Activated CD4-positive, alpha-beta T cell treated with anti-CD3 and anti-CD28 coated beads, Interleukin-2, amount 50 U/mL, for 24 hours (primary cell): Measurements from ENCODE around the gene FSTL4.
"Not testable (repeated sequence)": the region's sequence is repeated elsewhere in the genome, so short reads cannot be mapped to it uniquely, and the experiment has no call there.

ENCODE experiments used
- DNase-seq, 2 donors: peaks; one replicate each; pipeline ENCODE4 v3.0.0-alpha.2; 2020; ENCODE audit warnings: low read depth in 1 of 2, low spot score in 1 of 2

Gene FSTL4

DNA sequence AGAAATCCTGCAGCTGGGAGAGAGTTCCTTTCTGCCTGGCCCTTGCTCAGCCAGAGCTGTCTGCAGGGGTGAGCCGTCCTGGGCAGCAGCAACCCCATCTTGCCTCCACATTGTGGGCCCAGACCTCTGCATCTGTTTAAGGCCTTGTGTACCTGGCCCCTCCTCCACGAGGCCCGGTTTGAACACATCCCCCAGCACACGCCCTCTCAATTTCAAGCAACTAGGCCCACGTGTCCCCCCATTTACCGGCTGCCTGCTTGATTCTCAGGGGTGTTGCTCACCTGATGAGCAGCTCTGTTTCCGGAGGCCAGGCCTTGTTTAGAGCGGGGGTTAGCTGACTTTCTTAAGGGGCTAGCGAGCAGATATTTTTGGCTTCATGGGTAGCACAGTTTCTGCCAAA is 378.7 kb downstream of the FSTL4 start:
- no peak for DNase-seq

DNA sequence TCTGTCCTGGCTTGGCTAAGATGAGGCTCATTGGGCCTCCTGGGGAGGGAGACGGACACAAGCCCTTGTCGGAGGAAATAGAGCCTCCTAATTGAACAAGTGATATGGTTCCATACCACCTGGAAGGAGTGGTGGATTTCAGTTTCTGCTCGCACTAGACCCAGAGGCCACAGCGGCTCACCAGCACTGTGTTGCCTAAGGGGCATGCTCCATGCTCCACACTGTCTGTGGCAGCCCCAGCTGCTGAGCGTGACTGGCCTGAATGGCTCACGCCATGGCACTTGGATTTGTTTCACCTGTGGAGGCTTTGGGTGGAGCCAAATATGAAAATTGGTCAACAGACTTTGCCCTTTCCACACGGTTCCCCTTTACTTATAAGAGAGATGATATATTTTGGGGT is 379.4 kb downstream of the FSTL4 start:
- no peak for DNase-seq

DNA sequence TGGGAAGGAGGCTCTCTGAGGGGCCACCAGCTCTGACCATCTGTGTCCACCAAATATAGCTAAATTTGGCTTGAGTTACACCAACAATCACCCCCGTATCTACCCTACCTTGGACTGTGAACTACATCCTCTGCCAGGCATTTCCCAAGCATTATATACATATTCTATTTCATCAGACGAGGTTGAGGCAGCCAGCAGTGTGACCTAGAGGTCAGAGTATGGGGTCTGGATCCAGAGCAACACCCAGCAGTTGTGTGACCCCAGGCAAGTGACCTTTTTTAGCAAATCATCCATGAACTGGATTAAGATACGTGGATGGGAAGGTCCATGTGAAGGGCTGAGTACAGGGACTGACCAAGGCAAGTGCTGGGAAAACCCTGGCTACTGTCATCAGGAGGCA is 379.9 kb downstream of the FSTL4 start:
- no peak for DNase-seq

DNA sequence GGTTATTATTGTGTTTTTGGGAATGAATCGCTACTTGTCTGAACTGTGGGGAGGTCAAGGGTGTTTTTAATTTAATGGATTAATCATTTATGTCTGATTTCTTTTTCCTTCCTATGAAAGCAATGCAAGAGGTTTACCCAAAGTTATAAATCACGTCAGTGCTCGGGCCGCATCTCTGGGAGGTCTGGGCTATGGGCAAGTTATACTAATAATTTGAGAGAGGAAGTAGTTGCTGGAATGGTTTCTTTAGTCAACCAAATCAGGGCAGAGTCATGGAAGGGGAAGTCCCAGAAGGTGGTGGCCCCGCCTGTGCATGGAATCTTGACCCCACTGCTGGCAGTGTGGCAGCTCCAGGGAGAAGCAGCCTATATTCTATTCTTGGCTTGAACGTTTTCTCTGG is 380.3 kb downstream of the FSTL4 start:
- no peak for DNase-seq

DNA sequence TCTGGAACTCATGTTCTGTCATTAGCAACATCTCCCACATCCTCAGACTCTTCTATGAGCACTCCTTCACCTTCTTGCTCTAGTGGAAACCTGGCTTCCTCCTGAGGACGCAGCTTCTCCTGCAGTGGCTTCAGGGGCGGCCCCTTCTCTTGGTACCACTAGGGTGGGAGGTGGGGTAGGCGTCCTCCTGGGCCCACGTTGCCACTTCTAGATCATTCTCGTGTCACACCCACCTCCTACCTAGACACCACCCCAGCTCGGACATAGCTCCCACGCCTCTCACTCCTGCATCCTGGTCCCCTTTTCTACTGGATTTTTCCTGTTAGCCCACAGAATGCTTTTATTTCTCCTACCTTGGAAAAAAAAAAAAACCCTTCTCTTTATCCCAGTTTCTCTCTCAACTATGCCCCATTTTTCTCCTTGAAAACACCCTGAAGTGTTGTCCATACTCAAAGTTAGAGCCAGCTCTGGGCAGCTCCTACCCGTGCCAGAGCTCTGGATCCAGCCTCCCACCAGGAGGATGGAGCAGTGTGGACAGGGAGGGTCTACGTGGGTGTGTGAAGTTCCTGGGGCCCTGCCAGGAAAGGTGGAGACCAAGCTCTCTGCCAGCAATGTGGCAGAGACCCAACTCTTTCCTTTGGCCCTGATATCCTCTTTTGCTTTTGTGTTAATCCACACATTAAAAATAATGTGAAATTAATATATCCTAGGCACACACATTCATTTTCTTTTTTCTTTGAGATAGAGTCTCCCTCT is 381.3 kb downstream of the FSTL4 start:
- DNase-seq = no peak

DNA sequence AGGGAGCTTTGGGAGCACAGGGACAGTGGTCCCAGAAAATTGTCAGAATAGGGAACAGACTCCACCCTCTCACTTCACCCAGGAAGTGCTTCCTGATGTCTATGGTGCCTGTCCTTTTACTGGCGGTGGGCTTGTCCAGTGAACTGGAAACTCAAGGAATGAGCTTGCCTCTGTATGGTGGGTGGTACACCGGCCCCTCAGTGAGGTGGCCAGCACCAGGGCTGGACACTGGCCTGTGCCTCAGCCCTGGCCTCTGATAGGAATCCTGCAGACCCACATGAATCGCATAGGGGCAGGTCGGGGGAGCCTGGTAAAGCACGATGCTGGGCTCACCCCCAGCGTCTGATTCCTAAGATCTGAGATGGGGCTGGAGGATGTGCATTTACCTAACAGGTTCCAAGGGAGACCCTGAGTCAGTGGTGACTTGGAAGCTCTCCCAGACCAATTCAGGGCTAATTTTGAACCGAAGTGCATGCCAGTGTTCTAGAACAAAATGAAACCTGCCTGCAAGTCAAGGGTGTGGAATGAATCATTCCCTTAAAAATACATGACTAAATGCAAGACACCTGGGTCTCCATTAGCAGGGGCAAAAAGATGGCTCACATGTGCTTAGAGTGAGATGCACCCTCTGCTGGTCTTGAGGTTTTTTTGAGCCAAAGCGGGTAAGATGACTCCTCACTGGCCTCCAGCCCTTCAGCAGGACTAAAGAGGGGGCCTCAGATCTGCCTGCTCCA is 382.2 kb downstream of the FSTL4 start:
- no peak for DNase-seq

DNA sequence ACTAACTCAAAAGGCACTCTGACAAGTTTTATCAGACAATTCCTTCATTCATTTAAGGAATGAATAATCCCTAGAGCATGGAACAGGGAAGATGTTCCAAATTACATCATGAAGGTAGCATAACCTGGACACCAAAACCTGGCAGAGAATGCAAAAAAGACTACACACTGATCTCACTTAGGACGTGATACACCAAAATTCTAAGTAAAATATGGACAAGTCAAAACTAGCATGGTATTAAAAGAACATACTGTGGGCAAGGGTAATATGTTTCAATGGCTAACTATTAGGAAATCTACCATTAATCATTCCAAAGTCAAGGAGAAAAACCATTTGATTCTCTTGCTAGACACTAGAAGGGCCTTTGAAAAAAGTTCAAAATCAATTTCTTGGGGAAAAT is 384.0 kb downstream of the FSTL4 start:
- no peak for DNase-seq

DNA sequence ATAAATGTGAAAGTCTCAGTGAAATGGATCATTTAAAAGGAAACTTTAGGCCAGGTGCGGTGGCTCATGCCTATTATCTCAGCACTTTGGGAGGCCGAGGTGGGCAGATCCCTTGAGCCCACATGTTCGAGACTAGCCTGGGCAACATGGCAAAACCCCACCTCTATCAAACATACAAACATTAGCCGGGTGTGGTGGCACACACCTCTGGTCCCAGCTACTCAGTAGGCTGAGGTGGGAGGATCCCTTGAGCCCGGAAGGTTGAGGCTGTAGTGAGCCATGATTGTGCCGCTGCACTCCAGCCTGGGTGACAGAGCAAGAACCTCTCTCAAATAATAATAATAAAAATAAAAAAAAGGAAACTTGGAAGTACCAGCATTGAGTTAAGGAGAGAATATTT is 384.4 kb downstream of the FSTL4 start:
- DNase-seq = no peak

DNA sequence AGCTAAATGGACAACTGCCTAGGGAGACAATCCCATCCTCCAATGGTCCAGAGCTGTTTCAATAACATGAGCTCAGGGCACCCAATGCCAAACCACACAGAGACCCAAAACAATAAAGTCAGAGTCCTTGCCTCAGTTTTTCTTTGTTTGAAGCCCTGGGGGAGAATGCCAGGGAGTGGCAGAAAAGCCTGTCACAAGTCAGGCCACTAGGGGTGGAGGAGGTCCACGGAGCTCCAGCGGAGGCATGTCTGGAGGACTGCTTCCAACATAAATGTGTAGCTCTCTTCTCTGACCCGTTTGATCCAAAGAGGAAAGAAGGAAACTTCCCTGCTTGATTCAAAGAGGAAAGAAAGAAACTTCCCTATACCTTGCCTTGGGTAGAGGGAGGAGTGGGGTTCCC is 385.3 kb downstream of the FSTL4 start:
- DNase-seq = no peak

DNA sequence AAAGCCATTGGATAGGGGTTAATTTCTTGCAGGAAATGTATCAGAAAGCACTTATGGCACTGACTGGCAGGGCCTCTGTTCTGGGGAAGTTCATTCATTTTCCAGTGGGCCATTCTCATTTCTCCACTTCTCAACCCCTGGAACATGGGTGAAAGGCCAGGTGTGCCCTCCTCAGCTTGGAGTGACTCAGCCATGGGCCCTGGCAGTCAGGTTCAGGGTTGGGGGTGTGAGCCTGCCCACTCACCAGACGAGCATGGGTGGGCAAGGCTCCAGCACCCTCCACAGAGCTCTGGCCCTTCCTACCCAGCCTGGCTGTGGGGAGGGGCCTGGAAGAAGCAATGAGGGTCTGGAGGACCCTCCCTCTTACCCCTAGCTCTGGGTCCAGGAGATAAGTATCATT is 386.2 kb downstream of the FSTL4 start:
- DNase-seq = no peak

DNA sequence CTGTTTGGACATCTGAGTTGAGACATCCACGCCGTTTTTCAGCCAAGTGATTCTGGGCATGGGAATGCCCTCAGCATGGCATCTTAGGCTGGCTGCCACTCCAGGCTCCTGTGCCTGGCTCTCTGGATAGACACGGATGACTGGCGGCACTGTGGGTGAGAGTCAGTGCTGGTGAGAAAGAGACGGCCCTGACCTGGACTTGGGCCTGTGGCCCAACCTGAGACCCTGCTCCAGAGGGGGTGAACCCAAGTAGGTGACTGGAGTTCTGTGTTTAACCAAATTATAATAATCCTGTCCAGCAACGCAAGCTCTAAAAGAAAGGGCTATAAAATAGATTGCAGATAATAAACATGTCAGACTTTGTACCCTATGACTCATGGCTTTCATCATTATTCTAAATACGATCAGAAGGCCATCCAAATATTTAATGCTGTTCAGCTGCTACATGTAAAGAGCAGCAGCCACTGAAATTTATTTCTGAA is 386.6 kb downstream of the FSTL4 start:
- DNase-seq = no peak

DNA sequence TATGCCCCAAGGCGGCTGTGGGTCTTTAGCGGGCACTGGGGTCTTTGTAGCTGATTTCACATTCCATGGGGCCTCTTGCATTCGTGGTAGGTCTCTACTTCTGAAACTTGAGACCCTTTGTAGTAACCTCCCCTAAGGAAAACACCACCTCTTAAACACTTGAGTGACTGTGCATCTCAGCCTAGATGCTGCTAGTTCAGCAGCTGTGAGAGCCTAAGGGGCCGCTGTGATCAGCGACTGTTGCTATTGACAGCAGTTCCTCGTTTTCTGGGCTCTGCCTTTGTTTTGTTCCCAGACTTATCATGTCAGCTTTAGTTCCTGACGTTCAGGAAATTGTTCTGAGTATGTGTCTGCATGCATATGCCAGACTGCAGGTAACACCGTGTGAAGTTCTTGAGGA is 389.4 kb downstream of the FSTL4 start:
- DNase-seq = no peak

DNA sequence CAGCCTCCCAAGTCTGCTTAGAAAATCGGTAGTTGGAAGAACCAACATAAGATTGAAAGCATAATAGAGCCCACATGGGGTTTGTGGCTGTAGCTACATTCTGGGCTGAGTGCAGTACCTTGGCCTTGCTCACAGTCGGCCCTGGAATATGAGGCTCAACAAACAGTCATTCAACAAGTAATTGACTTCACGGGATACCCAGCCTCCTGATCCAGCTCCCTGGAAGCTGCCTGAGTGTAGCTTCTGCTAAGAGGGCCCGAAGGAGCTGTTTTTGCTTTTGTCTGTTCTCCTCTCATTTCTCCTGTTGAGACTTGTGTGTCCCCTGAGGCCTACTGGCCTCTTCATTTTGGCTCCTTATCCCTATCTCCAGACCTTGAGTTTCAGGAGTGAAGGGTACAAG is 389.8 kb downstream of the FSTL4 start:
- no peak for DNase-seq

DNA sequence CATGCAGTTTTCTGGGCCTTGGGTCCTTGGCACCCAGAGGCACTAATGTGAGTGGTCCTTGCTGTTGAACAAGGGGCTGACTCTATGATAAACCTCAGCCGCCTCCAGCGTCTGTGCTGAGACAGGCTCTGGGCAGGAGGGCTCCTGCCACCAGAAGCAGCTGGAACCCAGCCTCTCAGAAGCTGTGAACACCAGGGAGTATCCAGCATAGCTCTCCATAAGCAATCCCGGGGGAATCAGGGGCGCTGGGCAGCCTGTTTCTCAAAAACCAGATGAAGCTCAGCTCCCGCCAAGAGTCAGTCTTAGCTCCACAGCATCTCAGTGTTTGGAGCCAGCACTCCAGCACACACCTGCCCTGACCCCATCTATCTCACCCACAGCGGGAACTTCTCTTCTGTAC is 390.3 kb downstream of the FSTL4 start:
- no peak for DNase-seq

DNA sequence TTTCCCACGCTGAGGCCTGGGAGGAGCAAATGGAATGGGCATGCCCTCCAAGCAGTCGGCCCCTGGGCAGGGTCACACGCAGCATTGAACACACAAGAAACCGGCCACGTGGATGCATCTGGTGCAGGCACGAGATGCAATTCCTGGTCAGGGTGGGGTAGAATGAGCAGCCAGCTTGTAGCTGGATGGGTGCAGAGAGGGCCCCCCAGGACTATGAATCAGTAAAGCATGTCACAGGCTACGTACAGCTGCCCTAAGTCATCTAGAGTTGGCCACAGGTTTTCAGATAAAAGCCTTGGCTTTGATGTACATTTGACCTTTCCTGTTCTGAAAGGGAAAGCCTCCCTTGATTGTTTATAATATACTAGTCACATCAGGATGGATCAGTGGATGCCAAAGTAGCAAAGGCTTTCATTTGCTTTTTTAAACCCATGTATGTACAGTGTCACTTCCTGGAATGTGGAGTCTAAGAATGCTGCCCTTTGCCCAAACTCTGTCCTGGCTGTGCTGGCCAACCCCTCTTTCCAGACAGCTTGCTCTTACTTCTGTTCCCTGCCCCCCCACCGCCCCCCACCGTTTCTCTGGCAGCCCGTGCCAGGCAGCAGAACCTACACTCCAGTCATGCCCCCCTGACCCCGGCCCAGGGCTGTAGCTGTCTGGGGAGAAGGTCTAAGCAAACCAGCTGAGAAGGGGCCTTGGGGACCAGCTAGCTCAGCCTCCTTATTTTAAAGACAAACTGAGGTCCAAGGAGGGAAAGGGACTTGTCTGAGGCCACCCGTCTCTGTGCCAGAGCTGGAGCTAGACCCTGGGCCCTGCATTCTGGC is 391.3 kb downstream of the FSTL4 start:
- DNase-seq = no peak

DNA sequence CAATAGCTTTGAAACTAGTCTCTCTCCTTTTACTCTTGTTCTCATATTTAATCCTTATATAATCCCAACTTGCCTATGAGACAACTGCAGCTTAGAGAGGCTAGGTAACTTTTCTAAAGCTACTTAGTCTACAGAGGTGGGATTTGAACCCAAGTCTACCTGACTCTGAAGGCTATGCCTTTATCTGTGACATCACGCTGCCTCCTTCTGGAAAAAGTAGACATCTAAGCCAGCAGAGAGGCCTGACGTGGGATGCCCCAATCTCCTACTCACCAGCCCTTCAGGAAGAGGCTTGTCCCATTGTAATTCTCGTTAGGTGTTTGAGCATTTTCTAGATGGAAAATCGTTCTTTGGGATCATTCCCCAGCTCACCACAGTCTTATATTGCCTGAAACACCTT is 393.0 kb downstream of the FSTL4 start:
- DNase-seq = no peak

DNA sequence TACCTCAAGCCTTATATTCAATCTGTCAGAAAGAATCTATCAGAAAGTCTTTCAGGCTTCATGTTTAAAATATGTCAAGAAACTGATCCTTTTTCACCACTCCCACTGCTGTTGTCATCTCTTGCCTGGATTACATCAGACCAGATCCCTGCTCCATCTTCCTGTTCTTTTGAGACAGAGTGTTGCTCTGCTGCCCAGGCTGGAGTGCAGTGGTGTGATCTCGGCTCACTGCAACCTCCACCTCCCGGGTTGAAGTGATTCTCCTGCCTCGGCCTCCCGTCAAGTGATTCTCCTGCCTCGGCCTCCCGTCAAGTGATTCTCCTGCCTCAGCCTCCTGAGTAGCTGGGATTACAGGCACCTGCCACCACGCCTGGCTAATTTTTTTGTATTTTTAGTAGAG is 396.2 kb downstream of the FSTL4 start:
- not testable (repeated sequence) for DNase-seq

DNA sequence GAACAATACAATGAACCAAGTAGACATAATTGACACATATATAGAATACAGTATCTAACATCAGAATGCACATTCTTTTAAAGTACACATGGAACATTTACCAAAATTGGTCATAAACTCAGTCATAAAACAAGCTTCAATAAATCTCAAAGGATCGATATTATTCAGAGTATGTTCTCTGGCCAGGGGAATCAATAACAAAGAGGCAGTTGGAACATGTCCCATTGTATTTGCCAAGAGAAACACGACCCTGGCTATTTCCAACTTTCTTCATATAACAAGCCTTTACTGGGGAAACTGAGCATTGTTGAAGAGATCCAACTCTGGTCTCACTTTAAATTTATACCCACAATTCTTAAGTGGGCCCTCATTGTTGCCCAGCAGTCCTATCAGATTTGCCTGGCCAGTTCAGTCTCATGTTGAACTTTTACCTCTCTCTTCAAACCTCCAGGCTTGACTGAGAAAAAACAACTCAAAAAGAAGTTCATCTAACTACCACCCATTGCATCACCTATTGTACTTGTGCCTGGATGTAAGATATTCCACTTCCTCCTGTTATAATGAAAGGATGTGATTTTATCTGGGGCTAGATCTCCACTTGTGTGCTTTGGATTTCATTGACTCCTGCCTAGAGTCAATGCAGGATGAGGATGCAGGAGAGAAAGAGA is 398.1 kb downstream of the FSTL4 start:
- DNase-seq = no peak

DNA sequence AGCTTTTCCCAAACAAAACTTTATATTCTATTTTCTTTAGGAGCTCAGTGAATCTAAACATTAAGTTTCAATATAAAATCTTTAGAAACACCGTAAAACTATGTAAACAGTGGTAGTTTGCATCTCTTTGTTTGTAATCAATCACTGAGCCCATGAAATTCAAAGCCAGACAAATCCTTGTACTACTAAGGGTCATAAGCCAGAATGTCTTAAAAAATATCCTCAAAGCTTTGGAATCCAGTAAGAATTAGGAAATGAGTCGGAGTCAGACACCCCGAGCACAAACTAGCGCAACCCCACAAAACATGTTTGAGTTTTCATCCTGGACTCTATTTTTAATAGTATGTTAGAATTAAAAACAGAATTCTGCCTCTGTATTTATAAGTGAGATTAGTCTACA is 406.7 kb downstream of the FSTL4 start:
- DNase-seq = no peak

DNA sequence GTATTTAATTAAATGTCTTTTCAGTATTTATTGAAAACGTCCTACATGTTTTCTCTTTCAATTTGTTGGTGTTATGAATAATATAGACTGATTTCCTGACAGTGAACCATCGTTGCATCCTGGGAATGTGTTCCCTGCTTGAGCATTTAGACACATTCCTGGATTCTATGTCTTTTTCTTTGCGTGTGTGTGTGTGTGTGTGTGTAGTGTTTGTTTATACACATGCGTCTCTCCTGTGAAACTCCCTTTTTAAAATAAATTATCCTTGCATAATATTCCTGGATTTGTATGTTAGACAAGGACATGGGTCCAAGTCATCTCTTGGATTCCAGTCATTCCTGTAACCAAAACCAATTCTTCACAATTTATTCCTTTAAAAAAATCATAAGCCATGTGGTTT is 407.1 kb downstream of the FSTL4 start:
- no peak for DNase-seq
